Duodenal mucosa (tissue), 2 donors: ENCODE data around the gene TMEM247.

Source experiments
- H3K27ac ChIP-seq: one replicate; pipeline ENCODE4 v1.7.0; 2013; ENCODE audit warnings: low read depth, low read length
- H3K27me3 ChIP-seq, 2 donors: one replicate each; pipeline ENCODE4 v1.7.0; 2013; ENCODE audit warnings: low read length in 2 of 2, control low read depth in 1 of 2; ENCODE audit not compliant: insufficient read depth in 2 of 2, control insufficient read depth in 1 of 2
- H3K36me3 ChIP-seq, 2 donors: one replicate each; pipeline ENCODE4 v1.7.0; 2013; ENCODE audit warnings: low read length in 2 of 2, control low read depth in 1 of 2; ENCODE audit not compliant: insufficient read depth in 2 of 2, control insufficient read depth in 1 of 2
- H3K4me1 ChIP-seq, 2 donors: one replicate each; pipeline ENCODE4 v1.7.0; 2013; ENCODE audit warnings: low read length in 2 of 2, control low read depth in 1 of 2; ENCODE audit not compliant: insufficient read depth in 2 of 2, control insufficient read depth in 1 of 2
- H3K4me3 ChIP-seq, 2 donors: one replicate each; pipeline ENCODE4 v1.7.0; 2013; ENCODE audit warnings: low read length in 2 of 2, low read depth in 1 of 2
- H3K9ac ChIP-seq, 2 donors: one replicate each; pipeline ENCODE4 v1.7.0; 2013; ENCODE audit warnings: low read length in 2 of 2, low read depth in 1 of 2
- H3K9me3 ChIP-seq, 2 donors: one replicate each; pipeline ENCODE4 v1.7.0; 2013; ENCODE audit warnings: low read length in 2 of 2, control low read depth in 1 of 2; ENCODE audit not compliant: control insufficient read depth in 1 of 2

Gene TMEM247

DNA sequence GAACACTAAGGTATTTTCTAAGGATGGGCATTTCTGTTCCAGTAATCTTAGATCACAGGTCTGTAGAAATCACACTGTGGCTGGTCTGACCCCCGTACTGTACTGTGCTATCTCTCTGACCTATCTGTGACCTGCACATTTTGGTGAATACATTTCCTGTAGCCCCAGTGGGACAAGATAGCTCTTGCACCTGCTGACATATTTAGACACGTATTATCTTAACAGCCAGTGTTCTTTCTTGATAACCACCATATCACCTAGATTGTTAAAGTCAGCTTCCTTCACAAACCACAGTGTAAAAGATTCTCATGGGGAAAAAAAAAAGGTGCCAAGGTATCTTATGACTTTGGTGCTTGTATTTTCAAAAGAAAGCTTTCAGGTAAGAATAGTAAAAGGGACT, 39.8 kb upstream of the TMEM247 start:
- H3K27ac ChIP-seq: no peak overlapping the region
- no peaks in the 10 kb centered on the region for H3K27me3 ChIP-seq
- H3K9me3 ChIP-seq: no peaks in the 10 kb centered on the region
- H3K9ac ChIP-seq: no peak overlapping the region
- no peaks in the 10 kb centered on the region for H3K36me3 ChIP-seq
- no peak overlapping the region for H3K4me3 ChIP-seq
- peaks cover 0 to 12% of the 10 kb centered on the region in 2 donors for H3K4me1 ChIP-seq

DNA sequence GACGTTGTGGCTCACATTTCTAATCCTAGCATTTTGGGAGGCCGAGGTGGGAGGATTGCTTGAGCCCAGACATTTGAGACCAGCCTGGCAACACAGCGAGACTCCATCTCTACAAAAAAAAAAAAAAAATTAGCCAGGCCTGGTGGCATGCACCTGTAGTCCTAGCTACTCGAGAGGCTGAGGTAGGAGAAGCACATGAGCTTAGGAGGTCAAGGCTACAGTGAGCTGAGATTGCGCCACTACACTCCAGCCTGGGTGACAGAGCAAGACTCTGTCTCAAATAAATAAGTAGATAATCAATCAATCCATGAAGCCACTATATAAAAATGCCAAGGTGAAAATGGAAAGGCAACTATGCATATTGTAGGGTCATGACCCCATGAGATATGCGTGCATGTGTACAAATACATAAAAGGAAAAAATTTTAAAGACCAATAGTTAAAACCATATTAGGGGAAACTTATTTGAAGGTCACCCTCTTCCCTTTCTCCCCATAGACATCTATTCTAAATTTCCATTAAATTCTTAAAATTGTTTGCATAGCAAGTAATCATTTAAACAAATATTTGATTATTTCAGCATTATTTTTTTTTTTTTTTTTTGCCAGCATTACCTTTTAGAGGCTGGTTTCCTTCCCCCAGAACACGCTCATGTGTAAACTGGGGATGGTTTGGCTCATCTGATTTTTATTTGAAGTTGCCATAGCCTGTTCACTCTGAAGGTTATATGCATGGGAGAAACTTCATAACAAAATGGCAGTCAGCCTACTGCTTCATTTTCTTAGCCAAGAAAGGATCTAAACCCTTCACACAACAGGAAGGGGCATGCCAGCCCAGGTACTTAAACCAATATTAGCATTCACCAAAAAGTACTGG, 37.3 kb upstream of the TMEM247 start:
- Histone ChIP-seq H3K27ac (no peak overlapping the region), H3K9ac (no peak overlapping the region), H3K4me1 (no peaks in the 10 kb centered on the region), H3K27me3 (no peaks in the 10 kb centered on the region), H3K4me3 (no peak overlapping the region), H3K36me3 (no peaks in the 10 kb centered on the region), H3K9me3 (peaks cover 0 to 3% of the 10 kb centered on the region in 2 donors)

DNA sequence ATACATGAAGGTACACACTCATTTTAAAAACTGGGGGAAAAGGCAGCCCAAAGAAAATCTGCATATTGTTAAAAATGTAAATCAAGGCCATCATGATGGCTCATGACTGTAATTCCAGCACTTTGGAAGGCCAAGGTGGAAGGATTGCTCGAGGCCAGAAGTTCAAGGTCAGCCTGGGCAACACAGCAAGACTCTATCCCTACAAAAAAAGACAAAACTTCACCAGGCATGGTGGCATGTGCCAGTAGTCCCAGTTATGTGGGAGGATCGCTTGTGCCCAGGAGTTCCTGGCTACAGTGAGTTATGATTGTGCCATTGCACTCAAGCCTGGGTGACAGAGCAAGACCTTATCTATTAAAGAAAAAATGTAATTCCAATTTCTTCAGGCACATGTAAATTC, 34.6 kb upstream of the TMEM247 start:
- H3K4me1 ChIP-seq: no peaks in the 10 kb centered on the region
- peaks cover 0 to 3% of the 10 kb centered on the region in 2 donors for H3K9me3 ChIP-seq
- no peak overlapping the region for H3K4me3 ChIP-seq
- no peak overlapping the region for H3K9ac ChIP-seq
- no peaks in the 10 kb centered on the region for H3K36me3 ChIP-seq
- H3K27ac ChIP-seq: no peak overlapping the region
- H3K27me3 ChIP-seq: no peaks in the 10 kb centered on the region

DNA sequence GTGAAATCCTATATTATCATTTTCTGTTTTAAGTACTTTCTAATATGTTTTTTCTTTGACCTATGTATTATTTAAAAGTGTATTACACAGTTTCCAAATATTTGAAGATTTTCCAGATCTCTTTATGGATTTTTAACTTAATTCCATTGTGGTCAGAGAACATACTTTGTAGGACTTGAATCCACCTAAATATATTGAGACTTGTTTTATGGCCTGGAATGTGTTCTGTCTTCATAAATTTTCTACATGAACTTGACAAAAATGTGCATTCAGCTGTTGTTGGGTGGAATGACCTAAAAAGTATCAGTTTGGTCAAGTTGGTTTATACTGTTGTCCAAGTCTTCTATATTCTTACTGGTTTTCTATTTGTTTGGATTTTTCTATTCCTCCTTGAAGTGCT, 33.8 kb upstream of the TMEM247 start:
- H3K36me3 ChIP-seq: no peaks in the 10 kb centered on the region
- no peak overlapping the region for H3K27ac ChIP-seq
- peaks cover 0 to 3% of the 10 kb centered on the region in 2 donors for H3K9me3 ChIP-seq
- no peak overlapping the region for H3K9ac ChIP-seq
- no peaks in the 10 kb centered on the region for H3K4me1 ChIP-seq
- H3K27me3 ChIP-seq: no peaks in the 10 kb centered on the region
- H3K4me3 ChIP-seq: no peak overlapping the region

DNA sequence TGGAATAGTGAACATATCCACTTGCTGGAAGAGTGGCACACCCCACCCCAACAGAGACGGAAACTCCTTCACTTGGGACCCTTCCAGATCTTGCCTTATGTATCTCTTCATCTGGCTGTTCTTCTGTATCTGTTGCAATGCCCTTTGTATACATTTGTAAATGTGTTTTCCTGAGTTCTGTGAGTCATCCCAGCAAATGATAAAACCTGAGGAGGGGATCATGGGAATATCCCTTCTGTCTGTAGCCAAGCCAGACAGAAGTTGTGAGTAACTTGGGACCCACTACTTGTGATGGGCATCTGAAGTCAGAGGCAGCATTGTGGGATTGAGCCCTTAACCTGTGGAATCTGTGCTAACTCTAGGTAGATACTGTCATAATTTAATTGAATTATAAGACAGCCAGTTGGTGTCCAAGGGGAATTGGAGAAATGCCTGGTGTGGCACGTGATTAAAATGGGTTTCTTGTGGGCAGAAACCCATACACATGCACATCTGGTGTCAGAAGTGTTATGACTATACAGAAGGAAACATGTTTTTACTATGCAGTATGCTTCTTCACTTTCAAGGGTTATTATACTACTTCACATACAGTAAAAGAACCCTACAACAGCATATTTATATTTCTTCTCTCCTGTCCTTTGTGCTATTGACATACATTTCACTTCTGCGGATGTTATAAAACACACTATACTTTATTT, 32.3 kb upstream of the TMEM247 start:
- peaks cover 0 to 3% of the 10 kb centered on the region in 2 donors for H3K9me3 ChIP-seq
- H3K4me3 ChIP-seq: no peak overlapping the region
- no peaks in the 10 kb centered on the region for H3K36me3 ChIP-seq
- H3K9ac ChIP-seq: no peak overlapping the region
- H3K27ac ChIP-seq: no peak overlapping the region
- H3K4me1 ChIP-seq: no peaks in the 10 kb centered on the region
- H3K27me3 ChIP-seq: no peaks in the 10 kb centered on the region

DNA sequence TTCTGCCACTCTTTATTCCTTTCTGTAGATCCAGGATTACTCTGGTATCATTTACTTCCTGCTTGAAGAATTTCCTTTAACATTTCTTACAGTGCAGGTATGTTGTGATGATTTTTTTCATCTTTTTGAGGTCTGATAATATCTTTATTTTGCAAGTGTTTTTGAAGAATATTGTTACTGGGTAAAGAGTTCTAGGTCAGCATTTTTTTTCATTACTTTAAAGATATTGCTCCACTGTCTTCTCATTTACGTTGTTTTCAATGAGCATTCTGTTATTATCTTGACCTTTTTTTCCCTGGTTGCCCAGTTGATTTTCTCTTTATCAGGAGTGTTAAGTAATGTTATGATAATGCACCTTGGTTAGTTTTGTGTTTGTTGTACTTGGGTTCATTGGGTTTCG, 31.7 kb upstream of the TMEM247 start:
- Histone ChIP-seq H3K36me3 (no peaks in the 10 kb centered on the region), H3K27ac (no peak overlapping the region), H3K4me1 (no peaks in the 10 kb centered on the region), H3K9me3 (peaks cover 0 to 3% of the 10 kb centered on the region in 2 donors), H3K4me3 (no peak overlapping the region), H3K27me3 (no peaks in the 10 kb centered on the region), H3K9ac (no peak overlapping the region)

DNA sequence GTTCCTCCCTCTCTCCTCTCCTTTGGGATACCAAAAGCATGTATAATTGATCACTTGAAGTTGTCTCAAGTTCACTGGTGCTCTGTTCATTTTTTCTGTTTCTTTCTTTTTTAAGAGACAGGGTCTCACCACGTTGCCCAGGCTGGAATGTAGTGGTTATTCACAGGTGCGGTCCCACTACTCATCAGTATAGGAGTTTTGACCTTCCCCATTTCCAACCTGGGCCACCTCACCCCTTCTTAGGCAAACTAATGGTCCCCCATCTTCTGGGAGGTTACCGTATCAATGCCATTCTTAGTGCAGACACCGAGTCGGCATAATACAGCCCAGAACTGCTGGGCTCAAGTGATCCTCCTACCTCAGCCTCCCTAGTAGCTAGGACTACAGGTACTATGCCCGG, 31.3 kb upstream of the TMEM247 start:
- peaks cover 0 to 3% of the 10 kb centered on the region in 2 donors for H3K9me3 ChIP-seq
- H3K27ac ChIP-seq: no peak overlapping the region
- no peak overlapping the region for H3K4me3 ChIP-seq
- no peak overlapping the region for H3K9ac ChIP-seq
- H3K27me3 ChIP-seq: no peaks in the 10 kb centered on the region
- H3K4me1 ChIP-seq: no peaks in the 10 kb centered on the region
- no peaks in the 10 kb centered on the region for H3K36me3 ChIP-seq

DNA sequence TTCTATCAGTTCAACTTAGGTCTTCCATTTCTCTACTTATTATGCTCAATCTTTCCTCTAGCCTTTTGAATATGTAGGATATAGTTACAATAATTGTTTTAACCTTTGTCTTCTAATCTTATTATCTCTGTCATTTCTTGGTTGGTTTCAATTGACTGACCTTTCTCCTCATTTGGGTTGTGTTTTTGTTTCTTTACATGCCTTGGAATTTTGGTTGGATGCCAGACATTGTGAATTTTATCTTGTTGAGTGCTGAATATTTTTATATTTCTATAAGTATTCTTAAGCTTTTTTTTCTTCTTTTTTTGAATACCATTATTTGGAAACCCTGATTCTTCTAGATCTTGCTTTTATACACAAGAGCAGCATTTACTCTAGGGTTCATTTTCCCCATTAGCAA, 30.7 kb upstream of the TMEM247 start:
- Histone ChIP-seq H3K27me3 (no peaks in the 10 kb centered on the region), H3K36me3 (no peaks in the 10 kb centered on the region), H3K4me3 (no peak overlapping the region), H3K27ac (no peak overlapping the region), H3K9me3 (peaks cover 0 to 3% of the 10 kb centered on the region in 2 donors), H3K4me1 (no peaks in the 10 kb centered on the region), H3K9ac (no peak overlapping the region)

DNA sequence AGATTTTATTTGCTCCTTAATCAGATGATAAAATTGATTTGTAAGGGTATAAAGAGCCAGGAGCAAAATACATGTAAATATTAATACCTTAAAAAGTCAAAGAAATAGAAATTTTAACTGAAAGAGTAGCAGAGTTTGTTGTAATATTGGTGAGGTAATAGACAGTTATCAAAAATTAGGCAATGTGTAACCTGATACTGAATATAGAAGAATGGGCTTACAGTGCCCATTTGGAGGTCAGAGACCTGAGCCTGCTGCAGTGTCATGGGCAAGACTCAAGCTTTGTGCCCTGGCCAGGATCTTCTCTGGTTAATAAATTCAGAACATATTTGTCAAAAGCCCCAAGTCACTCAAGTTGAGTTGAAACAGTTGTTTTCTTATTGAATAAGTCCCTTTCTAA, 29.7 kb upstream of the TMEM247 start:
- Histone ChIP-seq H3K4me3 (no peak overlapping the region), H3K27ac (no peak overlapping the region), H3K36me3 (no peaks in the 10 kb centered on the region), H3K9me3 (peaks cover 0 to 3% of the 10 kb centered on the region in 2 donors), H3K4me1 (no peaks in the 10 kb centered on the region), H3K27me3 (no peaks in the 10 kb centered on the region), H3K9ac (no peak overlapping the region)

DNA sequence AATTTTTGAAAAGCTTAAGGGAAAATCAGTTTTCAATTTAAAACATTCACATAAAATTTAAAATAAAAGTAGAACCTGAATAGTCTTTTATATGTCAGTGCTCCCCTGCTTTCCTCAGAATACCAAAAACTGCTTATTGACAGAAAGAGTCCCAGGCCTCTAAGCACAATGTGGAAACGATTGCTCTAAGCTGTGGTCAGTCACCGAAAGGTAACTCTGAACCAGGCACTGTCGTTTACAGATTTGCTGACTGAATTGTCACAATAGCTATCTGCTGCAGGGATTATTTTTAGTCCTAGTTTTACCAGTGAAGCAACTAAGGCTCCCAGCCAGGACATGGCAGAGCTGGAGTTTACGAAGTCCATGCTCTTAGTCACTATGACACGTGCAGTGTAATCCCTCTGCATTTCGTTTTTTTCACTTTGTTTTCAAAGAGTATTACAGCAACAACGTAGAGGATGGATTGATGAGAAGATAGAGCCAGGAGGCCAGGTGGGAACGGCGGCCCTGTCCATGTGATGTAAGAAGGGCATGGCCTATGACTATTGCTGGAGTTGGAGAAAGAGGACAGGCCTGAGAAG, 28.1 kb upstream of the TMEM247 start:
- H3K36me3 ChIP-seq: no peaks in the 10 kb centered on the region
- H3K27ac ChIP-seq: no peak overlapping the region
- no peaks in the 10 kb centered on the region for H3K9me3 ChIP-seq
- no peaks in the 10 kb centered on the region for H3K27me3 ChIP-seq
- H3K4me1 ChIP-seq: no peaks in the 10 kb centered on the region
- no peak overlapping the region for H3K4me3 ChIP-seq
- no peak overlapping the region for H3K9ac ChIP-seq
